Naive thymus-derived CD4-positive, alpha-beta T cell (primary cell): ENCODE measurements around the gene LRBA. TPM values are rescaled to one million over a fixed set of nuclear protein-coding genes. Genes with fewer than 3 reads are reported as not detected.
"Not testable (repeated sequence)": the region's sequence is repeated elsewhere in the genome, so short reads cannot be mapped to it uniquely, and the experiment has no call there.

Experiments used
- ATAC-seq: fragments of 150-1000 bp; cut with Tn5 transposase; 2 replicates; pipeline ENCODE4 v1.10.0; 2021; ENCODE audit warnings: mild to moderate bottlenecking, moderate library complexity
- CTCF ChIA-PET: fragments of 350-600 bp; sonication (Branson Sonifier 250); formaldehyde crosslinking; loops from one replicate; lab custom pipeline; 2021; ENCODE audit warnings: antibody characterized with exemption; lab: Charles Lee
- POLR2A ChIA-PET: fragments of 350-600 bp; sonication (Branson Sonifier 250); formaldehyde crosslinking; loops from one replicate; lab custom pipeline; 2021; ENCODE audit warnings: antibody characterized with exemption, inconsistent platforms; lab: Charles Lee
- DNase-seq, 9 donors: peaks; one replicate each; pipeline versions ENCODE4 v3.0.0 to v3.0.0-alpha.2; 2020 to 2022; ENCODE audit warnings: mixed read lengths in 1 of 9
- H3K27ac ChIP-seq: one replicate; pipeline ENCODE4 v1.7.0; 2013; ENCODE audit warnings: mild to moderate bottlenecking, low read depth, low read length, moderate library complexity
- H3K27me3 ChIP-seq, 2 donors: one replicate each; pipeline ENCODE4 v1.7.0; 2013; ENCODE audit warnings: low read length in 2 of 2, mild to moderate bottlenecking in 2 of 2, moderate library complexity in 2 of 2; ENCODE audit not compliant: control insufficient read depth in 2 of 2, insufficient read depth in 2 of 2
- H3K36me3 ChIP-seq, 3 experiments: 1 replicate in 2 of 3; 2 replicates in 1 of 3; pipeline ENCODE4 v1.7.0; 2013; ENCODE audit warnings: low read length in 3 of 3, mild to moderate bottlenecking in 3 of 3, moderate library complexity in 1 of 3; ENCODE audit not compliant: insufficient read depth in 3 of 3, control insufficient read depth in 2 of 3
- H3K4me1 ChIP-seq, 2 donors: one replicate each; pipeline ENCODE4 v1.7.0; 2013; ENCODE audit warnings: low read length in 2 of 2, mild to moderate bottlenecking in 2 of 2, moderate library complexity in 1 of 2; ENCODE audit not compliant: control insufficient read depth in 2 of 2, insufficient read depth in 2 of 2
- H3K4me3 ChIP-seq: 2 replicates; pipeline ENCODE4 v1.7.0; 2013; ENCODE audit warnings: mild to moderate bottlenecking, low read length
- H3K9me3 ChIP-seq, 3 experiments: 1 replicate in 2 of 3; 2 replicates in 1 of 3; pipeline ENCODE4 v1.7.0; 2013; ENCODE audit warnings: low read length in 3 of 3; ENCODE audit not compliant: control insufficient read depth in 2 of 3
- H3K27ac Mint-ChIP-seq, 9 donors: one replicate each; pipeline ENCODE4 v1.8.0; 2020 to 2022; ENCODE audit warnings: mixed read lengths in 9 of 9, mild to moderate bottlenecking in 8 of 9, moderate library complexity in 5 of 9, inconsistent platforms in 2 of 9
- H3K27me3 Mint-ChIP-seq, 5 donors: one replicate each; pipeline ENCODE4 v1.8.0; 2021 to 2022; ENCODE audit warnings: mixed read lengths in 5 of 5, mild to moderate bottlenecking in 1 of 5
- H3K36me3 Mint-ChIP-seq, 5 donors: one replicate each; pipeline ENCODE4 v1.8.0; 2020 to 2022; ENCODE audit warnings: mixed read lengths in 5 of 5, mild to moderate bottlenecking in 3 of 5, inconsistent platforms in 1 of 5
- H3K4me1 Mint-ChIP-seq, 7 donors: one replicate each; pipeline ENCODE4 v1.8.0; 2020 to 2022; ENCODE audit warnings: mixed read lengths in 7 of 7, mild to moderate bottlenecking in 3 of 7, inconsistent platforms in 1 of 7
- H3K4me3 Mint-ChIP-seq, 10 donors: one replicate each; pipeline ENCODE4 v1.8.0; 2020 to 2022; ENCODE audit warnings: mild to moderate bottlenecking in 10 of 10, mixed read lengths in 10 of 10, moderate library complexity in 6 of 10, inconsistent platforms in 2 of 10
- H3K9me3 Mint-ChIP-seq, 11 donors: one replicate each; pipeline ENCODE4 v1.8.0; 2020 to 2022; ENCODE audit warnings: mixed read lengths in 11 of 11, mild to moderate bottlenecking in 4 of 11, inconsistent platforms in 1 of 11, moderate library complexity in 1 of 11
- intact Hi-C, 2 donors: fragments of 100-400 bp; cut with micrococcal nuclease; formaldehyde crosslinking; loops; one replicate each; pipeline ENCODE4 v1.15.1; 2023
- polyA plus RNA-seq, 2 donors: library from polyadenylated mRNA; unstranded; fragments of 300-500 nt; fragmentation: Illumina TruSeq; gene quantifications; one replicate each; pipeline ENCODE4 v1.2.3, GENCODE V29; 2021
- total RNA-seq, 6 experiments: library from RNA in 5 of 6; stranded (reverse) in 5 of 6; gene quantifications; 1 replicate in 5 of 6; 2 replicates in 1 of 6; pipeline ENCODE4 v1.2.3 and lab custom pipeline; 2021 to 2026

Gene LRBA
- total and polyA plus RNA-seq, 7 experiments from 2014 or later = 20.8 to 71.4 (median 58.4) TPM

GRCh38 chr4:150569384-150569987 is 445.6 kb downstream of the LRBA start:
- POLR2A ChIA-PET = no interaction called here
- no peak for ATAC-seq
- Mint-ChIP-seq H3K4me3 (no peak overlapping the region), H3K27ac (no peak overlapping the region), H3K36me3 (peaks cover 8 to 35% (median 23%) of the 10 kb centered on the region in 5 donors), H3K9me3 (peaks cover 0 to 7% (median 4%) of the 10 kb centered on the region in 11 donors), H3K4me1 (peaks cover 0 to 10% (median 0%) of the 10 kb centered on the region in 7 donors), H3K27me3 (no peaks in the 10 kb centered on the region)
- Histone ChIP-seq H3K9me3 (no peaks in the 10 kb centered on the region), H3K27me3 (no peaks in the 10 kb centered on the region), H3K27ac (no peak overlapping the region), H3K36me3 (no peaks in the 10 kb centered on the region), H3K4me1 (no peaks in the 10 kb centered on the region), H3K4me3 (no peak overlapping the region)
- no peak for DNase-seq
- CTCF ChIA-PET = no interaction called here
- intact Hi-C loops = no loop called here

DNA sequence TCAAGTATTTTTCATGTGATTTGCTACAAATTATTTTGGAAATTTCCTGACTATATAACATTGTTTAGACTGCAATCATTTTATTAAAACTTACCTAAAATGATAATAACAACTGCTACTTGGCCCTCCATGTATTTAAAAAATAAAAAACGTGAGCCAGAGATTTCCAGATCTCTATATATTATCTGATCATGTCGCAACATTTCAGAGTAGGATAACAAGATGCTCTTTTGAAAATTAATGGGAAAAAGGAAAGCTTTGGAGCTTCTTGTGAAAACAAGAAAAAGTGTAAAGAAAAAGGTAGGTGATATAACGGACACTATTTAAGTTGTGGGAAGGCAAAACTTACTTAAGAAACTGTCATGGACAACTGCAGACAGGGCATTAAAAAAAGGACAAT is 448.0 kb downstream of the LRBA start:
- ChIA-PET POLR2A (no interaction called here), CTCF (no interaction called here)
- DNase-seq = no peak
- Mint-ChIP-seq H3K4me1 (peaks cover 0 to 2% (median 0%) of the 10 kb centered on the region in 7 donors), H3K27me3 (no peaks in the 10 kb centered on the region), H3K4me3 (no peak overlapping the region), H3K27ac (no peak overlapping the region), H3K9me3 (peaks cover 0 to 12% (median 4%) of the 10 kb centered on the region in 11 donors), H3K36me3 (peaks cover 8 to 55% (median 31%) of the 10 kb centered on the region in 5 donors)
- Histone ChIP-seq H3K36me3 (no peaks in the 10 kb centered on the region), H3K27me3 (no peaks in the 10 kb centered on the region), H3K4me1 (no peaks in the 10 kb centered on the region), H3K9me3 (no peaks in the 10 kb centered on the region), H3K27ac (no peak overlapping the region), H3K4me3 (no peak overlapping the region)
- intact Hi-C loops = no loop called here
- ATAC-seq = no peak

DNA sequence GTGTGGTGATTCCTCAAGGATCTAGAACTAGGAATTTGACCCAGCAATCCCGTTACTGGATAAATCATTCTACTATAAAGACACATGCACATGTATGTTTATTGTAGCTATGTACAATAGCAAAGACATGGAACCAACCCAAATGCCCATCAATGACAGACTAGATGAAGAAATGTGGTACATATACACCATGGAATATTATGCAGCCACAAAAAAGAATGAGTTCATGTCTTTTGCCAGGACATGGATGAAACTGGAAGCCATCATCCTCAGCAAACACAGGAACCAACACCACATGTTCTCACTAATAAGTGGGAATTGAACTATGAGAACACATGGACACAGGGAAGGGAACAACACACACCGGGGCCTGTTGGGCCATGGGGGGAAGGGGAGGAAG is 450.1 kb downstream of the LRBA start:
- CTCF ChIA-PET, H3K27ac ChIP-seq, H3K9me3 ChIP-seq, intact Hi-C loops, H3K27ac Mint-ChIP-seq, POLR2A ChIA-PET, DNase-seq, H3K4me3 Mint-ChIP-seq, H3K4me1 Mint-ChIP-seq, H3K4me1 ChIP-seq, ATAC-seq, H3K36me3 ChIP-seq, H3K27me3 ChIP-seq, H3K4me3 ChIP-seq, H3K27me3 Mint-ChIP-seq: not testable (repeated sequence)
- Mint-ChIP-seq H3K9me3 (peaks cover 0 to 12% (median 4%) of the 10 kb centered on the region in 11 donors), H3K36me3 (peaks cover 8 to 65% (median 31%) of the 10 kb centered on the region in 5 donors)

GRCh38 chr4:150562751-150563150 is 452.3 kb downstream of the LRBA start:
- Mint-ChIP-seq H3K4me3 (no peak overlapping the region), H3K36me3 (peaks cover 3 to 64% (median 39%) of the 10 kb centered on the region in 5 donors), H3K4me1 (peaks cover 0 to 4% (median 0%) of the 10 kb centered on the region in 7 donors), H3K9me3 (peaks cover 0 to 12% (median 4%) of the 10 kb centered on the region in 11 donors), H3K27me3 (no peaks in the 10 kb centered on the region), H3K27ac (no peak overlapping the region)
- POLR2A ChIA-PET = no interaction called here
- Histone ChIP-seq H3K9me3 (no peaks in the 10 kb centered on the region), H3K27me3 (no peaks in the 10 kb centered on the region), H3K27ac (no peak overlapping the region), H3K4me1 (no peaks in the 10 kb centered on the region), H3K36me3 (no peaks in the 10 kb centered on the region), H3K4me3 (no peak overlapping the region)
- ATAC-seq (no peak), DNase-seq (no peak)
- intact Hi-C loops = no loop called here
- CTCF ChIA-PET = no interaction called here

DNA sequence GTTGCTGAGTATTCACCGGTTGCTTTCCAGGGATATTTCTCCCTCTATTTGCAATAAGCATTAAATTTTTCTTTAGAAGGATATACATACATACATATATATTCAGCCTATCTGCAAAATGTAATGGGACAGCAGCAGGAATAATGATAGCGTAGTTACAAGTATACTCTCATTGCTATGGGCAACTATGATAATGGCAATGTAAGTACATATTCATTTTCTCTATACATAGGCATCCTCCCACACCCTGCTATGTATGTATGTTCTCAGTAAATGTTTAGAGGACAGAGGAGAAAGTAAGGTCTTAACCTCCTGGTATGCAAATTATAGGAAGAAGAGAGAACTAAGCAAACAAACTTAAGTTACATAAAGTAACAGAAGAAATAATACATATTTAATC is 452.8 kb downstream of the LRBA start:
- no peak for DNase-seq
- no peaks in the 10 kb centered on the region for H3K4me1 ChIP-seq
- POLR2A ChIA-PET = no interaction called here
- no peaks in the 10 kb centered on the region for H3K27me3 Mint-ChIP-seq
- H3K9me3 Mint-ChIP-seq = peaks cover 0 to 12% (median 4%) of the 10 kb centered on the region in 11 donors
- H3K4me3 Mint-ChIP-seq = no peak overlapping the region
- peaks cover 3 to 61% (median 39%) of the 10 kb centered on the region in 5 donors for H3K36me3 Mint-ChIP-seq
- no peaks in the 10 kb centered on the region for H3K36me3 ChIP-seq
- intact Hi-C loops = no loop called here
- no peak overlapping the region for H3K27ac Mint-ChIP-seq
- CTCF ChIA-PET = no interaction called here
- H3K27me3 ChIP-seq = no peaks in the 10 kb centered on the region
- ATAC-seq = no peak
- H3K4me1 Mint-ChIP-seq = peaks cover 0 to 4% (median 0%) of the 10 kb centered on the region in 7 donors
- no peak overlapping the region for H3K27ac ChIP-seq
- H3K9me3 ChIP-seq = no peaks in the 10 kb centered on the region
- no peak overlapping the region for H3K4me3 ChIP-seq

DNA sequence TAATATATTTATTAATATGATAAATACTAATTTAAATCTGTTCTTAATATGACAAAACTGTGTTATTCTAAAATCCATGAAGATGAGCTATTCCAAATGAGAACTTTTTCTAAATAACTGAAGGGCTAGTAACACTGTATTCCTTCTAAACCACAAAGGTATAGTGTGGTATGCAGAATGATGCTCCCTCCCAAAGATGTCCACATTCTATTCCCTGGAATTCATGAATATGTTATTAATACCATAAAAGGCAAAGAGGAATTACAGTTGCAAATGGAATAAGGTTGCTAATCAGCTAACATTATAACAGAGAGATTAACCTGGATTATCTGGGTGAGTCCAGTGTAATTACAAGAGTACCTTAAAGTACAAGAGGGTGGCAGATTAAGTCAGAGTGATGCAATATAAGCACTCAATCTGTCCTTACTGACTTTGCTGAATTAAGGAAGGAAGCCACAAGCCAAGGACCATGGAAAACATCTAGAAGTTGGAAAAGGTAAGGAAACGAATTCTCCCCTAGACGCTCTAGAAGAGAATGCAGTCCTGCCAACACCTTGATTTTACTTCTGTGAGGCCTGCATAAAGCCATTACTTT is 453.8 kb downstream of the LRBA start:
- Mint-ChIP-seq H3K4me1 (peaks cover 0 to 4% (median 0%) of the 10 kb centered on the region in 7 donors), H3K36me3 (peaks cover 3 to 62% (median 42%) of the 10 kb centered on the region in 5 donors), H3K9me3 (peaks cover 0 to 12% (median 3%) of the 10 kb centered on the region in 11 donors), H3K27me3 (no peaks in the 10 kb centered on the region), H3K4me3 (no peak overlapping the region), H3K27ac (peak overlapping the region in 1 of 9 donors; percentile 66)
- Histone ChIP-seq H3K4me1 (no peaks in the 10 kb centered on the region), H3K27me3 (no peaks in the 10 kb centered on the region), H3K36me3 (no peaks in the 10 kb centered on the region), H3K27ac (no peak overlapping the region), H3K9me3 (no peaks in the 10 kb centered on the region), H3K4me3 (no peak overlapping the region)
- ChIA-PET CTCF (no interaction called here), POLR2A (no interaction called here)
- ATAC-seq (no peak), DNase-seq (no peak)
- intact Hi-C loops = no loop called here

DNA sequence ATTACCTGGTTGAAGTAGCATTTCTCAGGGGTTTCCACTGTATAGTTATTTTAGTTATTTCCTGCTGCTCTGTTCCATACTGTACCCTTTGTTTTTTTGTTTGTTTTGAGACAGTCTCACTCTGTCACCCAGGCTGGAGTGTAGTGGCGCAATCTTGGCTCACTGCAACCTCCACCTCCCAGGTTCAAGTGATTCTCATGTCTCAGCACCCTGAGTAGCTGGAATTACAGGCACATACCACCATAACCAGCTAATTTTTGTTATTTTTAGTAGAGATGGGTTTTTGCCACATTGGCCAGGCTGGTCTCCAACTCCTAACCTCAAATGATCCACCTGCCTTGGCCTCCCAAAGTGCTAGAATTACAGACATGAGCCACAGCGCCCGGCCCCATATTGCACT is 457.3 kb downstream of the LRBA start:
- POLR2A ChIA-PET, H3K36me3 ChIP-seq, H3K27ac ChIP-seq, H3K27ac Mint-ChIP-seq, H3K27me3 ChIP-seq, intact Hi-C loops, CTCF ChIA-PET, H3K4me3 Mint-ChIP-seq, H3K9me3 ChIP-seq, DNase-seq, H3K4me1 Mint-ChIP-seq, H3K27me3 Mint-ChIP-seq, H3K4me1 ChIP-seq, ATAC-seq, H3K4me3 ChIP-seq: not testable (repeated sequence)
- H3K36me3 Mint-ChIP-seq = peaks cover 9 to 56% (median 41%) of the 10 kb centered on the region in 5 donors
- peaks cover 0 to 23% (median 6%) of the 10 kb centered on the region in 11 donors for H3K9me3 Mint-ChIP-seq
